Posterior cingulate gyrus (tissue), 11 donors: Measurements from ENCODE around the gene ATP11A.
"Not testable (repeated sequence)": the region's sequence is repeated elsewhere in the genome, so short reads cannot be mapped to it uniquely, and the experiment has no call there.

Source experiments
- DNase-seq, 10 donors: peaks; one replicate each; pipeline versions ENCODE4 v3.0.0 to v3.0.0-alpha.2; 2020 to 2021; ENCODE audit warnings: mixed read lengths in 3 of 10
- intact Hi-C: fragments of 100-400 bp; cut with DNase I; formaldehyde crosslinking; loops from one replicate; pipeline ENCODE4 v1.15.1; 2023

The ATP11A gene

GRCh38 chr13:112863356-112863755 is 173.5 kb downstream of the ATP11A start:
- peak in 2 of 10 donors; percentile 15 to 75 for DNase-seq
- intact Hi-C loops = not testable (repeated sequence)

- DNase-seq = peak in 1 of 10 donors; percentile 55
- intact Hi-C loops = loop anchor here (5.0 kb wide), 1 partner anchor 358 kb away; no protein-coding TSS in a partner anchor
Observed at GRCh38 chr13:112865478-112865877, 175.6 kb downstream of the ATP11A start.

GRCh38 chr13:112867301-112867711 is 177.5 kb downstream of the ATP11A start:
- intact Hi-C loops = loop anchor here (5.0 kb wide), 1 partner anchor 360 kb away; no protein-coding TSS in a partner anchor
- peak in 2 of 10 donors; percentile 56 to 68 for DNase-seq

- no peak for DNase-seq
- intact Hi-C loops = loop anchor here (5.0 kb wide), 1 partner anchor 361 kb away; no protein-coding TSS in a partner anchor
Observed at GRCh38 chr13:112868308-112868707, 178.5 kb downstream of the ATP11A start.

- intact Hi-C loops = loop anchor here (5.0 kb wide), 1 partner anchor 362 kb away; no protein-coding TSS in a partner anchor
- no peak for DNase-seq
Observed at GRCh38 chr13:112869202-112870050, 179.6 kb downstream of the ATP11A start.

GRCh38 chr13:112870051-112870331 is 180.2 kb downstream of the ATP11A start:
- intact Hi-C loops = no loop called here
- DNase-seq = no peak

- peak in 1 of 10 donors; percentile 79 for DNase-seq
- intact Hi-C loops = no loop called here
Observed at GRCh38 chr13:112870737-112871287, 181.0 kb downstream of the ATP11A start.

- DNase-seq = peak in 2 of 10 donors; percentile 1 to 62
Observed at GRCh38 chr13:112871742-112872141, 181.9 kb downstream of the ATP11A start.

GRCh38 chr13:112872657-112873631 is 183.1 kb downstream of the ATP11A start:
- peak in 2 of 10 donors; percentile 14 to 35 for DNase-seq
- intact Hi-C loops = not testable (repeated sequence)

More at GRCh38 chr13:112871742-112872141, 181.9 kb downstream of the ATP11A start:
- intact Hi-C loops = no loop called here

- peak; percentile 39 to 96 (median 83) for DNase-seq
- intact Hi-C loops = loop anchor here (1.0 kb wide), 3 partner anchors 184 to 257 kb away; partner anchors contain the start of gene ATP11A
Observed at GRCh38 chr13:112873851-112874750, 184.3 kb downstream of the ATP11A start.

- intact Hi-C loops = loop anchor here (1.0 kb wide), 3 partner anchors 185 to 258 kb away; partner anchors contain the start of gene ATP11A
- peak in 2 of 10 donors; percentile 2 to 70 for DNase-seq
Observed at GRCh38 chr13:112874751-112875300, 185.0 kb downstream of the ATP11A start.

GRCh38 chr13:112875627-112876026 is 185.8 kb downstream of the ATP11A start:
- DNase-seq = peak in 5 of 10 donors; percentile 5 to 70 (median 50)
- intact Hi-C loops = no loop called here

GRCh38 chr13:112876305-112877000 is 186.6 kb downstream of the ATP11A start:
- peak in 5 of 10 donors; percentile 6 to 66 (median 54) for DNase-seq
- intact Hi-C loops = no loop called here

- intact Hi-C loops = no loop called here
- DNase-seq = peak in 5 of 10 donors; percentile 3 to 64 (median 51)
Observed at GRCh38 chr13:112877066-112877465, 187.2 kb downstream of the ATP11A start.

GRCh38 chr13:112877539-112877938 is 187.7 kb downstream of the ATP11A start:
- intact Hi-C loops = no loop called here
- DNase-seq = peak in 4 of 10 donors; percentile 0 to 55 (median 26)

- intact Hi-C loops = no loop called here
Observed at GRCh38 chr13:112877976-112878955, 188.4 kb downstream of the ATP11A start.

GRCh38 chr13:112879283-112879833 is 189.5 kb downstream of the ATP11A start:
- peak in 5 of 10 donors; percentile 1 to 67 (median 57) for DNase-seq
- intact Hi-C loops = no loop called here

More at GRCh38 chr13:112877976-112878955, 188.4 kb downstream of the ATP11A start:
- DNase-seq = peak in 5 of 10 donors; percentile 3 to 70 (median 25)
